Measurements from ENCODE around the gene UBE2L3.
"Not testable (repeated sequence)": the region's sequence is repeated elsewhere in the genome, so short reads cannot be mapped to it uniquely, and the experiment has no call there.

Gene UBE2L3

GRCh38 chr22:21603973-21604372 lies 36.5 kb downstream of the UBE2L3 start:
- DNase-seq, result no peak

GRCh38 chr22:21605887-21606564 lies 38.5 kb downstream of the UBE2L3 start:
- no peak for DNase-seq

- DNase-seq, result no peak
Measured at GRCh38 chr22:21606775-21607174, 39.3 kb downstream of the UBE2L3 start.

- DNase-seq, result not testable (repeated sequence)
Measured at GRCh38 chr22:21609556-21610157, 42.1 kb downstream of the UBE2L3 start.

- DNase-seq, result no peak
Measured at GRCh38 chr22:21611210-21611977, 43.9 kb downstream of the UBE2L3 start.

- DNase-seq, result no peak
Measured at GRCh38 chr22:21612858-21613257, 45.3 kb downstream of the UBE2L3 start.

GRCh38 chr22:21613553-21614233 lies 46.2 kb downstream of the UBE2L3 start:
- no peak for DNase-seq

GRCh38 chr22:21615731-21616130 lies 48.2 kb downstream of the UBE2L3 start:
- no peak for DNase-seq

- DNase-seq, result not testable (repeated sequence)
Measured at GRCh38 chr22:21617337-21617736, 49.8 kb downstream of the UBE2L3 start.

- DNase-seq, result no peak
Measured at GRCh38 chr22:21621025-21621424, 53.5 kb downstream of the UBE2L3 start.

- no peak for DNase-seq
Measured at GRCh38 chr22:21622011-21622918, 54.8 kb downstream of the UBE2L3 start.

GRCh38 chr22:21622919-21623647 lies 55.6 kb downstream of the UBE2L3 start:
- DNase-seq, result no peak

- DNase-seq, result no peak
Measured at GRCh38 chr22:21623648-21623970, 56.1 kb downstream of the UBE2L3 start.

- DNase-seq, result peak; percentile 40
Measured at GRCh38 chr22:21624120-21624879, 56.8 kb downstream of the UBE2L3 start.

- no peak for DNase-seq
Measured at GRCh38 chr22:21624880-21625791, 57.6 kb downstream of the UBE2L3 start.

- no peak for DNase-seq
Measured at GRCh38 chr22:21626073-21626734, 58.7 kb downstream of the UBE2L3 start.

GRCh38 chr22:21626735-21627469 lies 59.4 kb downstream of the UBE2L3 start:
- no peak for DNase-seq

Measured in activated CD4-positive, alpha-beta T cell treated with anti-CD3 and anti-CD28 coated beads, Interleukin-2, amount 50 U/mL, for 16 hours (primary cell).